HG02870 (cell line): ENCODE results near the gene ZNF419.
A peak's percentile ranks its signal among the peaks of the same experiment; 100 is the strongest.

Source experiments
- ATAC-seq: cut with Tn5 transposase; IDR thresholded peaks from one replicate; pipeline ENCODE4 v1.9.1; 2021; ENCODE audit warnings: mild to moderate bottlenecking, moderate library complexity; ENCODE audit not compliant: unreplicated experiment

The ZNF419 gene

GRCh38 chr19:57527136-57527881, 39.8 kb downstream of the ZNF419 start, which contains the start of gene ZNF549:
ZNF549 (plus strand) TSS chr19:57527356; CDS start chr19:57527574, 218 bp downstream.
- ATAC-seq, result peak; percentile 97

GRCh38 chr19:57537953-57538547, 50.5 kb downstream of the ZNF419 start:
- no peak for ATAC-seq
